ELF-1 (cell line): ENCODE measurements around the gene CHKB.

Experiments used
- DNase-seq: peaks from one replicate; pipeline ENCODE4 v3.0.0-alpha.2; 2016; ENCODE audit warnings: low read depth, low spot score

CHKB gene

GRCh38 chr22:50573491-50574382 lies 8.9 kb downstream of the CHKB start:
- DNase-seq = no peak

GRCh38 chr22:50572965-50573364 lies 9.7 kb downstream of the CHKB start:
- no peak for DNase-seq

DNA sequence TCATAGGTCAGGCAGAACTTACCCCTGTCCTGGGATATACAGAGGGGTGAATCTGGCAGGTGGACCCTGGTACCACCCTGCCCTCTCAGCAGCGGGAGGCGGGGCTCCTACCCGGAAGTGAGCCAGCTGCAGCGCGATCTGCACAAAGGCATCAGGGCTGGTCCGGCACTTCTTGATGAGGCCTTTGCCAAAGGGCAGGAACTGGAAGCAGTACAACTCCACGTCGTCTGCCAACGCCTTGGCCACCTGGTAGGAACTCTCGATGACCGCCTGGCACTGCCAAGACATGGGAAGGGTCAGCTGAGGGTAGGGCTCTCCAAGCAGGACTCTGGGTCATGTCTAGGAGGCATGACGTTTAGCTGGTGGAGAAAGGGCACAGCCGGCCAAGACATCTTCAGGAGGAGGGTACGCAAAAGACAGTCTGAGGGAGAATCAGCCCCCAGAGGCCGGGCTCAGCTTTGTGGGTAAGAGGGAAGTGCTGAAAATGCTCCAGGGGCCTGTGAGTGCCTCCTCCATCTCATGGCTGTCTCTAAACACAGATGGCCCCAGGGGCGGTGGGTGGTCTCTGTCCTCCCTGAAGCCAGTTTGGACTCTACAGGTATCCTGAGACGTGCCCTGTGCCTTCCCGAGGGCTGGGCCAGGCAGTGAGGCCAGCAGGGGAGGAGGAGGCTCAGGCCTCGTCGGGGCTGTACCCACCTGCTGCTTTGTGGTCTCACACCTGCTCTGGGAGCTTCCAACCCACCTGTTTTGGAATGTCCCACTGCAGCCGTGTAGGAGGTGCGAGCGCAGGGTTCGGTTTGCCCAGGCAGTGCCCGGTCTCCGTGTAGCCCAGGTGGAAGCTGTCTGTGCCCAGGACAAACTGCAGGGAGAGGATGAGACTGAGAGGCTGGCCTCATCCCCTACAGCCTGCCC lies 11.1 kb downstream of the CHKB start:
- DNase-seq = no peak

- no peak for DNase-seq
Measured at GRCh38 chr22:50570861-50571260, 11.8 kb downstream of the CHKB start.

DNA sequence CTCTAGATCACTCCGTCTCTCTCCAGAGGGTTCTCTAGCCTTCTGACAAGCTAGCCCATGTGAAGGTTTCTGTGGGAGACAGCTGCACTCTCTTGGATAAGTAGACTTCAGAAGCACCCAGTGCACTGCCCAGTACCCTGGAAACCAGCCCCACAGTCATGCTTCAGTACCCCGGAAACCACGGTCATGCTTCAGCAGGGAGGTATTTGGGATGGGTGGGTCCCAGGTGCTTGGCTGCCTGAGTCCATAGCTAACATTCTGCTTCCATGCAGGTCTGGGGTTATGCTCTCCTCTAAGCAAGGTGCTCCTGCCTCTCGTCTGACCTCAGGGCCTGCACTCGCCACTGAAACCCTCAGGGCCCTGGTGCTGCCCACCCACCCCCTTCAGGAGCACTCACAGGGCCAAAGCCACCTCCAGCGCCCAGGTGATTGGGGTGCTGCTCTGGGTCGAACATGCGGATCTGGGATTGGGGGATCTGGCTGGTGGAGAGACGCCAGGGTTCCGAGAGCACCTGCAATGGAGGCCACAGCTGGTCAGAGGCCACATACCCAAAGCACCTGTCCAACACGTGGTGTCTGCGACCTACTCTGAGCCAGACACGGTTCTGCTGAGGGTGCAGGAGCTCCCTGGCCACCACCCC lies 12.6 kb downstream of the CHKB start:
- DNase-seq = no peak

DNA sequence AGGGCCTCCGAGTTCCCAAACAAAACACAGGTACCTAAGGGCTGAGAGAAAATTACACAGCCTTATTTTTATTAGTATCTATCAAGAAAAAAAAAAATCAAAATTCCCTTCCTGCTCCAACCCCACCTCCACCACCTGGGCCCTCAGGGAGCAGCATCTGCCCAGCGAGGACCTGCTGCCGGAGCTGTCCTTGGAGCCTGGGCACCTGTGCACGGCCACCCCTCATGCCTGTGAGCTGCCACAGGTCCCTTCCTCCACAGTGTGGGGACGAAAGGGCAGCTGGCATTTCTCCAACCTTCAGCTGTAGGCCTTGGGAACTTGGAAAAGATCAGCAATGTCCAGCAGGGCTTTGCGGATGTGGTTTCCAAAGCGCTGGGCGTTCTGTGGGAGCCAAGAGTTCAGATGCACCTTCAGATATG lies 13.6 kb downstream of the CHKB start:
- no peak for DNase-seq

DNA sequence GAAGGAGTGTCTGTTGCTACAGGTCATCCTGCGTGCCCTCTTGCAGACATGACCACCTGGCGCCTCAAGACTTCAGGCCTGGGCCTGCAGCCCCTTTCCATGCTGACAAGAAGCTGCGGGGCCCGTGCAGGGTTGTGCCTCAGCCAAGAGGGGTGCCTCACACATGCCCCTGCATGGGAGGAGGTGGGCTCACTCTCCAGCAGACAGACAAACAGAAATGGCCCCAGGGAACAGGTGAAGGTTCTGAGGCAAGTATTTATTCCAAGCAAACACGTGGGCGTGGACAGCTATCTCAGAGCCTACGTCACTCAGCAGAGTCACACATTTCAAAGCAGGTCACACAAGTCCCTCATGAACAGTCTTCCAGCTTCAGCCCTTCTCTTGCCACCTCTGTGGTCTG lies 14.0 kb downstream of the CHKB start:
- DNase-seq = no peak

DNA sequence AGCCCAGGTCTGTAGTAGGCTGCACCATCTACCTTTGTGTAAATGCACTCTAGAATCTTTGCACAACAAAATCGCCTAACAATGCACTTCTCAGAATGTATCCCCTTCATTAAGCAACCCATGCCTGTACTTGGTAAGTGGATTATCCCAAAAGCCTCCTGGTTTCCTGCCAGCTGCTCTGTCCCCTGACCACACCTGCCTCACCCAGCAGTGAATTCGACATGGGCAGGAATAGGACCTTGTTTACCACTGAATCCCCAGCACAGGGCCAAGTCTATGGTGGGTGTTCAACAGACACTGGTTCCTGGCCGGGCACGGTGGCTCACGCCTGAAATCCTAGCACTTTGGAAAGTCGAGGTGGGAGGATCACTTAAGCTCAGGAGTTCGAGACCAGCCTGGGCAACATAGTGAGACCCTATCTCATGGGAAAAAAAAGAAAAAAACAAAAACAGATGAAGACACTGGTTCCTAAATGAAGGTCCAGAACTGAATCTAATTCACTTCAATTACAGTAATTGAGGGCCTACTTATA lies 14.9 kb downstream of the CHKB start:
- DNase-seq = no peak

DNA sequence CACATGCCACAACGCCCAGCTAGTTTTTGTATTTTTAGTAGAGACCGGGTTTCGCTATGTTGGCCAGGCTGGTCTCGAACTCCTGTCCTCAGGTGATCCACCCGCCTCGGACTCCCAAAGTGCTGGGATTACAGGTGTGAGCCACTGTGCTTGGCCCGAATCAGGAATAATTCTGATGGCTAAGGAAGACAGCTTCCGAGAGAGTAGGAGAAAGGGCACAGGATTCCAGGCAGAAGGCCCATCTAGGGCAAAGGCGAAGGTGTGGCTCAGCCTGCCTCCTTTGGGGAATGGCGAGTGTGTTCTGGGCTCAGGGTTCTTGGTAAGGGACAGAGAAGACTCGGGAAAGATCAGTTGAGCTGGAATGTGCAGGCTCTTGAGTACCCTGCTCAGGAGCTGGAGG lies 18.4 kb downstream of the CHKB start:
- no peak for DNase-seq

DNA sequence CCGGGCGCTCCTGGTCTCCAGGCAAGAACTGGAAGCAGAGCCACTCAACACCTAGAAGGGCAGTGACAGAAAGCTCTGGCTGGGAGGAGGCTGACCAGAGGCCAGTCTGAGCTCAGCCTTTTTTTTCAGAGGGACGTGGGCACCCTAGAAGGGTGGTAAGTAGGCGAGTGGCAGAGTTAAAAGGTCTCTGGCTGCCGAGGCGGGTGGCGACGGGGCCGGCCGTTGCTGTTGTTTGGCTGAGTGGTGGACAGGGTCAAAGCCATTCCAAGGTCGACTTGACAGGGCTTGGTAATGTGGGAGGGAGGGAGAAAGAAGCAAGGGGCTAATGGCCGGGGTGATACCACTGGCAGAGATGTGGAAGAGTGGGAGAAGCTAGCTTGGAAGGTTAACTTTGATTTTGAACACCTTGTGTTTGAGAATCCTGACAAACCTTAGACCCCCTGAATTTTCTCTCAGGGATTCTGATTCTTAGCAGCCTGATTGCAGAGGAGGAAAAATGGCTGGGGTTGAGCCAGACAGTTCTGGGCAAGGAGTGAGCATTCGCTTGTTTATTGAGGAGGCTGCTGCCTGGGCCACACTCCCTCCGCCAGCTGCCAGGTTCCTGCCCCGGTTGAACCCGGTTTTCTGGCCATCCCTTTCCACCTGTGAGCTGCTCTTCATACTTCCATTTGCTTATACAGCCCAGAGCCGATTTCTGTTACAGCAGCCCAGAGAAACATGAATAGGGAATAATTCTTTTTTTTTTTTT lies 19.1 kb downstream of the CHKB start:
- DNase-seq = no peak

DNA sequence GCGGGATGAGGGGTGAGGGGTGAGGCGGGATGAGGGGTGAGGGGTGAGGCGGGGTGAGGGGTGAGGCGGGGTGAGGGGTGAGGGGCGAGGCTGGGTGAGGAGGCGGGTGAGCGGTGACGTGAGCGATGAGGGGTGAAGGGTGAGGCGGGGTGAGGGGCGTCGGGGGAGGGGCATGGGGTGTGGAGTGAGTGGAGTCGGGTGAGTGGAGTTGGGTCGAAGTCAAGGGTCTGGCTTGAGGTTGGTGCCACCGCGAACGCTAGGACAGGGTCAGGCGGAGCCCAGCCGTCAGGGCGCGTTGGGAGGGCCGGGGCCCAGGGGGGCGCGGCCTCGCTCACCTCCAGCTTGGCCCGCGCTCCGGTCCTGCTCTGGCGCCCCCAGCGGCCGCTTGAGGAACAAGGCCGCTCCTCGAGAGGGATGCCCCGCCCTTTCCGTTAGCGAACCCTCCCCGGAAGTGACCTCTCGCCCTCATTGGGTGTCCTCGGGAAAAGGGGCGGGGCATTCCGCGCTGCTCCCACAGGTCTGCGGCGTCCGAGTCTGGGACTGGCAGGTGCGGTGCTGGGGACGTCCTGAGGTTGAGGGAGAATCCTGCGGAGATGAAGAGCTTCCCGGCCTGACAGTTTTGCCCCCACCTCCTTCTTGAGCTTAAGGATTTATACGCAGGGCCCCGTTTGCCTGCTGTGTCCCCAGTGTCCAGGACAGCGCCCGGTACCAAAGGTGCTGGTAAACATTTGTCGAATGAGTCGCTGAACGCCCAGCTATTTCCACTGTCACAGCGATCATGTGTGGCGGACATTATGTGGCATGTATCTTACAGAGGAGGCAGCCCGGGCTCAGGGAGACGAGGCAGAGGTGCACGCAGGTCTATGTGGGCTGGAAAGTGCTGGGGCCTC lies 19.9 kb downstream of the CHKB start, which contains the start of gene SYCE3:
SYCE3 (minus strand) TSS at position 397 of the 890 bp plus-strand sequence. CDS start 6,514 bp downstream, outside the sequence.
- DNase-seq = peak; percentile 98

- DNase-seq = no peak
Measured at GRCh38 chr22:50561401-50562358, 21.0 kb downstream of the CHKB start.

DNA sequence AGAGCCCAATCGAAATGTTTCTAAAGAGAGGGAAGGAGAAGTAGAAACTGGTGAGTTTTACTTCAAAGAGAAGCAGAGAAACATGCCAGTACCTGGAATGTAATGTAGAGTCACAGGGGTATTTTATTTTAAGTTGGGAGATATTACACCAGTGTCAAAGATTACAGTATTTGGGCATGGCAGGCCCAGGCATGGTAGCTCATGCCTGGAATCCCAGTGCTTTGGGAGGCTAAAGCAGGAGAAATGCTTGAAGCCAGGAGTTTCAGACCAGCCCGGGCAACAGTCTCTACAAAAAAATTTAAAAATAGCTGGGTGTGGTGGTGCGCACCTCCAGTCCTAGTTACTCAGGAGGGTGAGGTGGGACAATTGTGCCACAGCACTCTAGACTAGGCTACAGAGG lies 22.6 kb downstream of the CHKB start:
- DNase-seq = no peak

DNA sequence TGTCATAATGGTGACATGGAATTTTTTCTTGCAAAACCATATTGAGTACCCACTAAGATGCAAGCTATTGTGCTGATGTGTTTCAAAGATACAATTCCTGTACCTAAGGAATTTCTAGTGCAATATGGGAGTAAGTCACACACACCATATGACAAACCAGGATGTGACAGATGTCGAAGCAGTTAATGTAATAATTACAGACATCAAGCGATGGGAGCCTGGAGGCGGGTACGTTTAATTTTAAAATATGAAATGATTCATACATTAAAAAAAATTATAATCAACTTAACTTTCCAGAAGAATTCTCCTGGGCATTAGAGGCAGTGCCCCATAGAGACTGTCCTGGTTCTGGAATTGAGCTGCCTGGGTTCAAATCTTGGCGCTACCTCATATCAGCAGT lies 25.9 kb downstream of the CHKB start:
- DNase-seq = no peak

DNA sequence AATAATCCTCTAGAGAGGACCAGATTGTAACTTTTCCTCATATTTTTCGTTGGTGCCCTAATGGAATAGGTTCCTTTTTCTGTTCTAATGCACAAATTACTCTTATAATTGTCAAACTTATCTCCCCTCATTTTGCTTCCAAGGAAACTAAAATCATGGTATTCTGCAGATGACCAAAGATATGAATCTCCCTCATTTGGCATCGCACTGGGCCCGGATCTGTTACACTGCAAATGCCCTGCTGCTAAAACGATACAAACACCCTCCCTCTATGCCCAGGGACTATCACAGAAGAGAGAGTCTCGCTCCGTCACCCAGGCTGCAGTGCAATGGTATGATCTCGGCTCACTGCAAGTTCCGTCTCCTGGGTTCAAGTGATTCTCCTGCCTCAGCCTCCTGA lies 29.3 kb downstream of the CHKB start:
- DNase-seq = no peak

GRCh38 chr22:50551160-50551752 lies 31.4 kb downstream of the CHKB start:
- no peak for DNase-seq

GRCh38 chr22:50550395-50550794 lies 32.3 kb downstream of the CHKB start:
- no peak for DNase-seq
